Measurements from ENCODE around the gene CCDC120. TPM values are rescaled to one million over a fixed set of nuclear protein-coding genes. Genes with fewer than 3 reads are reported as not detected.
A peak's percentile ranks its signal among the peaks of the same experiment; 100 is the strongest.

The CCDC120 gene
- total and polyA plus RNA-seq, 9 of the 15 experiments (the other 6 are each of a cell fraction or from before 2014, with no cell fraction given) = 0.13 to 3.6 (median 0.54) TPM

GRCh38 chrX:49060914-49061313, 2.1 kb downstream of the CCDC120 start:
- intact Hi-C loops (cut with micrococcal nuclease) (no loop called here), in situ Hi-C loops (cut with MboI) (no loop called here)
- Histone ChIP-seq H3K4me2 (ENCODE audit: insufficient read depth, low read length) (no peak overlapping the region), H3K9me3 (replicated peaks; ENCODE audit: control insufficient read depth, insufficient read depth, low read depth, low read length) (no peaks in the 10 kb centered on the region), H3K4me3 (no peak overlapping the region), H3K27me3 (ENCODE audit: control insufficient read depth in 2 of 2, insufficient read depth in 2 of 2, low read length in 2 of 2) (no peaks in the 10 kb centered on the region), H3K27ac (ENCODE audit: extremely low read depth, low read depth, low read length) (no peak overlapping the region), H4K20me1 (replicated peaks; ENCODE audit: control insufficient read depth, insufficient read depth, low read length) (no peaks in the 10 kb centered on the region), H3K79me2 (ENCODE audit: control insufficient read depth, insufficient read depth, low read length) (no peaks in the 10 kb centered on the region), H2AFZ (ENCODE audit: low read depth, low read length) (no peak overlapping the region), H3K9me1 (ENCODE audit: control insufficient read depth, insufficient read depth, low read length) (no peaks in the 10 kb centered on the region), H3K36me3 (ENCODE audit: control insufficient read depth, insufficient read depth, low read length) (no peaks in the 10 kb centered on the region), H3K4me1 (replicated peaks in 1 of 2; ENCODE audit: control insufficient read depth in 2 of 2, insufficient read depth in 2 of 2, low read length in 2 of 2) (peaks cover 0 to 17% of the 10 kb centered on the region in 2 experiments; a peak in 3 of 5 replicates), H3K9ac (ENCODE audit: insufficient read depth in 1 of 2, low read depth in 2 of 2, low read length in 2 of 2) (no peak overlapping the region)
- FAIRE-seq (no peak), ATAC-seq (no peak), DNase-seq (ENCODE audit: extremely low read depth in 1 of 4, low spot score in 3 of 4) (no peak)
- ChIA-PET CTCF (ENCODE audit: low intra/inter-chr PET ratio) (no interaction called here), POLR2A (interaction anchor here (0.5 to 1.6 kb wide), 2 partner anchors 59 to 91 kb away, joined by 3 to 4 read pairs; partner anchors contain the start of gene GRIPAP1)
- no TSS peak for BruUV-seq (replicated peaks)
- 50% methylated on average over 2 of the region's 3 CpGs for WGBS (ENCODE audit: insufficient coverage, low coverage, missing lambda C conversion rate)
- TF ChIP-seq ZKSCAN3 (CRISPR knock-in tag; IDR thresholded peaks at IDR 0.05) (no peak), ZNF445 (CRISPR knock-in tag; IDR thresholded peaks at IDR 0.05; ENCODE audit: low read depth) (no peak), SPI1 (IDR thresholded peaks at IDR 0.05; ENCODE audit: borderline replicate concordance, low read depth, low read length) (no peak), TFAP4 (CRISPR knock-in tag; IDR thresholded peaks at IDR 0.05; ENCODE audit: borderline replicate concordance) (0 out of 2 replicates have a peak, but pooled peaks have one; percentile 25), STAT5A (IDR thresholded peaks at IDR 0.05; ENCODE audit: borderline replicate concordance, low read length) (no peak), CBFA2T2 (conservative IDR thresholded peaks at IDR 0.05) (no peak), TRIM28 (IDR thresholded peaks at IDR 0.05) (no peak), MXI1 (IDR thresholded peaks at IDR 0.05; ENCODE audit: low read depth, low read length) (no peak), XRCC3 (IDR thresholded peaks at IDR 0.05) (no peak), POLR2A (conservative IDR thresholded peaks at IDR 0.05) (no peak), ATF4 (CRISPR knock-in tag; IDR thresholded peaks at IDR 0.05) (no peak), RFX1 (IDR thresholded peaks at IDR 0.05) (no peak), HLTF (IDR thresholded peaks at IDR 0.05) (no peak), ZEB2 (IDR thresholded peaks at IDR 0.05) (no peak), MED1 (CRISPR knock-in tag; IDR thresholded peaks at IDR 0.05; ENCODE audit: borderline replicate concordance) (no peak)
- TF ChIP-seq, protein P1, sequence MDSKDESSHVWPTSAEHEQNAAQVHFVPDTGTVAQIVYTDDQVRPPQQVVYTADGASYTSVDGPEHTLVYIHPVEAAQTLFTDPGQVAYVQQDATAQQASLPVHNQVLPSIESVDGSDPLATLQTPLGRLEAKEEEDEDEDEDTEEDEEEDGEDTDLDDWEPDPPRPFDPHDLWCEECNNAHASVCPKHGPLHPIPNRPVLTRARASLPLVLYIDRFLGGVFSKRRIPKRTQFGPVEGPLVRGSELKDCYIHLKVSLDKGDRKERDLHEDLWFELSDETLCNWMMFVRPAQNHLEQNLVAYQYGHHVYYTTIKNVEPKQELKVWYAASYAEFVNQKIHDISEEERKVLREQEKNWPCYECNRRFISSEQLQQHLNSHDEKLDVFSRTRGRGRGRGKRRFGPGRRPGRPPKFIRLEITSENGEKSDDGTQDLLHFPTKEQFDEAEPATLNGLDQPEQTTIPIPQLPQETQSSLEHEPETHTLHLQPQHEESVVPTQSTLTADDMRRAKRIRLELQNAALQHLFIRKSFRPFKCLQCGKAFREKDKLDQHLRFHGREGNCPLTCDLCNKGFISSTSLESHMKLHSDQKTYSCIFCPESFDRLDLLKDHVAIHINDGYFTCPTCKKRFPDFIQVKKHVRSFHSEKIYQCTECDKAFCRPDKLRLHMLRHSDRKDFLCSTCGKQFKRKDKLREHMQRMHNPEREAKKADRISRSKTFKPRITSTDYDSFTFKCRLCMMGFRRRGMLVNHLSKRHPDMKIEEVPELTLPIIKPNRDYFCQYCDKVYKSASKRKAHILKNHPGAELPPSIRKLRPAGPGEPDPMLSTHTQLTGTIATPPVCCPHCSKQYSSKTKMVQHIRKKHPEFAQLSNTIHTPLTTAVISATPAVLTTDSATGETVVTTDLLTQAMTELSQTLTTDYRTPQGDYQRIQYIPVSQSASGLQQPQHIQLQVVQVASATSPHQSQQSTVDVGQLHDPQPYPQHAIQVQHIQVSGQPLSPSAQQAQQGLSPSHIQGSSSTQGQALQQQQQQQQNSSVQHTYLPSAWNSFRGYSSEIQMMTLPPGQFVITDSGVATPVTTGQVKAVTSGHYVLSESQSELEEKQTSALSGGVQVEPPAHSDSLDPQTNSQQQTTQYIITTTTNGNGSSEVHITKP (IDR thresholded peaks at IDR 0.05; ENCODE audit: partially characterized antibody) = peak; percentile 44
